ENCODE data around the gene RAB7A.

DNA sequence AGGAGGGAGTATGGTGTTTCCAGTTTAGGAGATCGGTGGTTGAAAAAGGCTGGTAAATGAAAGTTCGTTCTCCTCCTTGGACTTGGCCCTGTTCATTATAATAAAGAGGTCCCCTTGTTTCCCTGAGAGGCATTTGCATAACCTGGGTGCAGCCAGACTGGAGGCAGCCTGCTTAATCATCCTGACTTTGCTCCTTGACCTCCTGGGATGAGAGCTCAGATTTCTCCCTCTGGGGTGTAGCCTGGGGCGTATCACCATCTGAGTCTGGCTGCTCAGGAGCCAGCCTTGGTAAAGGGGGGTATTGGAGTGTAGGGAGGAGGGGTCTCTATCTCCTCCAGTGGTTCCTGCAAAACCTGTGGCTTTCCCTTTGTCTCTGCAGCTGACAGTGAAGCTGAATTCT, 132.2 kb downstream of the RAB7A start:
- TF ChIP-seq LEF1 (IDR thresholded peaks at IDR 0.05; ENCODE audit: borderline replicate concordance) (no peak), FOXM1 (IDR thresholded peaks at IDR 0.05; ENCODE audit: borderline replicate concordance) (no peak), L3MBTL2 (conservative IDR thresholded peaks at IDR 0.05) (no peak), TARDBP (IDR thresholded peaks at IDR 0.05) (no peak), CTBP1 (IDR thresholded peaks at IDR 0.05; ENCODE audit: borderline replicate concordance) (no peak)

All from HEK293T (cell line).